Renal cortical epithelial cell (primary cell): ENCODE data around the gene ANXA2. TPM values are rescaled to one million over a fixed set of nuclear protein-coding genes. Genes with fewer than 3 reads are reported as not detected.

Experiments
- total RNA-seq: library from RNA; depleted of rRNA; stranded (reverse); fragments of >200 nt; gene quantifications from 2 replicates; pipeline ENCODE4 v1.2.3, GENCODE V29; 2014

Gene ANXA2
- total RNA-seq, 1 donor from 2014 or later: 3,594 TPM

Other genes starting within 250 kb of the ANXA2 start
- 15.5 and 52.8 TPM in 2 replicates for gene ICE2, start 81.2 kb upstream of the ANXA2 start, total RNA-seq